ENCODE results near the gene PAPOLB.

GRCh38 chr7:4861227-4861626 is 603 bp downstream of the PAPOLB start:
- TF ChIP-seq BHLHE40 (IDR thresholded peaks at IDR 0.05; ENCODE audit: low read depth, low read length) (no peak), POLR2A (IDR thresholded peaks at IDR 0.05; ENCODE audit: low read depth, low read length) (no peak), CTCF (conservative IDR thresholded peaks at IDR 0.05; ENCODE audit: low read depth, low read length) (no peak)
